ENCODE measurements around the gene RPN2. TPM values are rescaled to one million over a fixed set of nuclear protein-coding genes. Genes with fewer than 3 reads are reported as not detected.

RPN2 gene
- total and polyA plus RNA-seq, 9 of the 15 experiments (the other 6 are each of a cell fraction or from before 2014, with no cell fraction given), result 168 to 548 (median 325) TPM

GRCh38 chr20:37178839-37179682 is at the start of gene RPN2, which contains the start of gene MROH8 (continued):
- TF ChIP-seq, protein P1, sequence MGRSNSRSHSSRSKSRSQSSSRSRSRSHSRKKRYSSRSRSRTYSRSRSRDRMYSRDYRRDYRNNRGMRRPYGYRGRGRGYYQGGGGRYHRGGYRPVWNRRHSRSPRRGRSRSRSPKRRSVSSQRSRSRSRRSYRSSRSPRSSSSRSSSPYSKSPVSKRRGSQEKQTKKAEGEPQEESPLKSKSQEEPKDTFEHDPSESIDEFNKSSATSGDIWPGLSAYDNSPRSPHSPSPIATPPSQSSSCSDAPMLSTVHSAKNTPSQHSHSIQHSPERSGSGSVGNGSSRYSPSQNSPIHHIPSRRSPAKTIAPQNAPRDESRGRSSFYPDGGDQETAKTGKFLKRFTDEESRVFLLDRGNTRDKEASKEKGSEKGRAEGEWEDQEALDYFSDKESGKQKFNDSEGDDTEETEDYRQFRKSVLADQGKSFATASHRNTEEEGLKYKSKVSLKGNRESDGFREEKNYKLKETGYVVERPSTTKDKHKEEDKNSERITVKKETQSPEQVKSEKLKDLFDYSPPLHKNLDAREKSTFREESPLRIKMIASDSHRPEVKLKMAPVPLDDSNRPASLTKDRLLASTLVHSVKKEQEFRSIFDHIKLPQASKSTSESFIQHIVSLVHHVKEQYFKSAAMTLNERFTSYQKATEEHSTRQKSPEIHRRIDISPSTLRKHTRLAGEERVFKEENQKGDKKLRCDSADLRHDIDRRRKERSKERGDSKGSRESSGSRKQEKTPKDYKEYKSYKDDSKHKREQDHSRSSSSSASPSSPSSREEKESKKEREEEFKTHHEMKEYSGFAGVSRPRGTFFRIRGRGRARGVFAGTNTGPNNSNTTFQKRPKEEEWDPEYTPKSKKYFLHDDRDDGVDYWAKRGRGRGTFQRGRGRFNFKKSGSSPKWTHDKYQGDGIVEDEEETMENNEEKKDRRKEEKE (IDR thresholded peaks at IDR 0.05; ENCODE audit: borderline replicate concordance in 1 of 2, control insufficient read depth in 1 of 2, low read depth in 2 of 2, low read length in 1 of 2), result peak in 1 of 2 experiments; percentile 97; a peak in 2 of 4 replicates
- TF ChIP-seq RBM34 (IDR thresholded peaks at IDR 0.05; ENCODE audit: borderline replicate concordance, insufficient read depth, low read length), result no peak
- no peak for TF ChIP-seq ZNF175 (CRISPR knock-in tag; IDR thresholded peaks at IDR 0.05; ENCODE audit: low read depth)
- peak; percentile 82 for TF ChIP-seq TAF1 (IDR thresholded peaks at IDR 0.05; ENCODE audit: control insufficient read depth, extremely low read depth, insufficient read depth, low read length, severe bottlenecking)
- no peak for TF ChIP-seq EGR1 (conservative IDR thresholded peaks at IDR 0.05)
- no peak for TF ChIP-seq FOXA3 (CRISPR knock-in tag; conservative IDR thresholded peaks at IDR 0.05 in 1 of 2, IDR thresholded peaks at IDR 0.05 in 1 of 2)
- no peak for TF ChIP-seq SRSF7 (optimal IDR thresholded peaks at IDR 0.05; ENCODE audit: low read depth, low read length)
- no peak for TF ChIP-seq SIRT6 (IDR thresholded peaks at IDR 0.05; ENCODE audit: low read depth, low read length)
- TF ChIP-seq CBX3 (IDR thresholded peaks at IDR 0.05; ENCODE audit: borderline replicate concordance in 1 of 2, low read length in 2 of 2), result no peak
- no peak for TF ChIP-seq ZBTB1 (CRISPR knock-in tag; IDR thresholded peaks at IDR 0.05; ENCODE audit: borderline replicate concordance, low read depth)
- TF ChIP-seq ZNF143 (CRISPR knock-in tag; IDR thresholded peaks at IDR 0.05), result peak; percentile 45; the same call in 1 of the 2 replicates
- no peak for TF ChIP-seq ZNF274 (IDR thresholded peaks at IDR 0.05; ENCODE audit: borderline replicate concordance, low read depth, low read length)
- TF ChIP-seq ZNF146 (CRISPR knock-in tag; IDR thresholded peaks at IDR 0.05; ENCODE audit: unreplicated experiment), result no peak
- no peak for TF ChIP-seq KAT8 (IDR thresholded peaks at IDR 0.05; ENCODE audit: low read depth)
- TF ChIP-seq BMI1 (IDR thresholded peaks at IDR 0.05; ENCODE audit: low read length), result no peak
- TF ChIP-seq ID3 (CRISPR knock-in tag; IDR thresholded peaks at IDR 0.05), result no peak
- TF ChIP-seq ID3 (tag; IDR thresholded peaks at IDR 0.05), result no peak
- TF ChIP-seq LCOR (CRISPR knock-in tag; IDR thresholded peaks at IDR 0.05), result no peak
- no peak for TF ChIP-seq RBM39 (optimal IDR thresholded peaks at IDR 0.05; ENCODE audit: low read depth, low read length)
- peak; percentile 21; the same call in 1 of the 2 replicates for TF ChIP-seq FOXP1 (CRISPR knock-in tag; IDR thresholded peaks at IDR 0.05)
